DMS 273 (cell line): ENCODE results near the gene CHST7.
"Not testable (repeated sequence)": the region's sequence is repeated elsewhere in the genome, so short reads cannot be mapped to it uniquely, and the experiment has no call there.

Experiments used
- DNase-seq: peaks from one replicate; lab custom pipeline; 2025; ENCODE audit not compliant: unreplicated experiment; lab: John Stamatoyannopoulos, UW

Gene CHST7

DNA sequence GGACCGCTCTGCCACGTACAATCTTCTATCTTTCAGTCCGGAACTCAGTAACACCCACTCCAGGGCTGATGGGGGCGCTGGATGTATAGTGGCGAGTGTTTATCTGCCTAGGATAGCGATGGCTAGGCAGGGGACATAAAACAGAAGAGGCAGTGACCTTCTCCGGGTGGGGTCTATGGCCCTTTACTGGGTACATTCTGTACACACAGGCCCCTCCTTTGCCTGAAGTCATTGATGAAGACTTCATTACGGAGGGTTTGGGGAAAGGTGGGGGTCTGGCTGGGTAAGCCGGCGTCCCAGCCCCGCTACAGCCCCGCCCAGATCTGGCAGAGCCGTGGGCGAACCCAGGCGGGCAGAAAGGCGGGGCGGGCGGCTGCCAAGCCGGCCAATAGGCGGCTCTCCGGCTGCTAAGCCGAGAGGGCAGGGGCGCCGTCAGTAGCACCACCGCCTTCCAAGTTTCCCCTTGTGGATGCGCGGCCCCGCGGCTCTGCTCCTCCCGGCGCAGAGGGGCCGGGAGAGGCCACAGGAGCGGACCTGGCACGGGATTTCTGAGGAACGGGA is at the start of gene CHST7:
Gene CHST7, plus strand, starts transcription at position 435 of the 561 bp plus-strand sequence. CDS start 167 bp downstream, outside the sequence.
- DNase-seq = peak; percentile 88

GRCh38 chrX:46528640-46529039 is 44.9 kb upstream of the CHST7 start:
- not testable (repeated sequence) for DNase-seq

GRCh38 chrX:46529740-46530403 is 43.7 kb upstream of the CHST7 start:
- not testable (repeated sequence) for DNase-seq

- DNase-seq = not testable (repeated sequence)
These were observed 43.1 kb upstream of the CHST7 start for GRCh38 chrX:46530404-46530908.

- DNase-seq = no peak
These were observed 42.1 kb upstream of the CHST7 start for GRCh38 chrX:46531442-46531841.

DNA sequence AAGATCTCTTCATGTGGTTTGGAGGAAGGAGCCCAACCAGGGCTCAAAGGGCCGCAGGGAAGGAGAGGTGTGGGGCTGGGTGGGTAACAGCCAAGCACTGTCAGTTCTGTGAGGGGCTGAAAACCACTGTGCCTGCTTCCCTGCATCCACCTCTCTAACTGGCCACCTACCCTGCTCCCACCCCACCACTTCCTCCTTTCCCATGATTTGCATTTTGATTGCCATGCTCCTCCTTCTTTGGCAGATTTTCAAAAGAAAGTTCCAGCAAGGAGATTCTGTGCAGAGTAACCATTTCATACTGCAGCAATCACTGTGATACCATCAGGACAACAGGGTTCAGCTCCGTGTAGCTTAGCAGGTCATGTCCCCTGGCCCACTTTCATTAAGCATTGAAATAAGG is 30.1 kb upstream of the CHST7 start:
- DNase-seq = no peak

DNA sequence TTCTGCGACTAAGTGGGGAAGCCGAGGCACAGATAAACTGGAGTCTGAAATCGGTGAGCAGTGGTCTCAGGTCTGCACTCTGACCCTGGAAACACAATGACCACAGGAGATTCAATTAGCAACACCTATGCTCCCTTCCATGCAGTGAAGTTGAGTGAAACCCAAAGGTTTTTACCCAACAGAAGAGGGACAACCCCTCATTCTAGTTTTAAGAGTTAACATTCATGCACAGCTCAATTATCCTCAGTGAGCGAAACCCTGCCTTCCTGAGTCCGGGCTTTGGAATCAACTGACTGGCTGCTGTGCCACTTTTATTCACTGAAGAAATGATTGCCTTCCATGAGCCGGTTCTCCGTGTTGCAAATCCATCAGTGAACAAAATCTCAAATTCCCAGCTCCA is 29.0 kb upstream of the CHST7 start:
- not testable (repeated sequence) for DNase-seq

- DNase-seq = peak; percentile 97
These were observed 28.2 kb upstream of the CHST7 start, which contains the start of gene ZNF674 for GRCh38 chrX:46545111-46546005. Gene ZNF674, minus strand, starts transcription at chrX:46545421. Its CDS starts 3,334 bp downstream, at chrX:46542087.

DNA sequence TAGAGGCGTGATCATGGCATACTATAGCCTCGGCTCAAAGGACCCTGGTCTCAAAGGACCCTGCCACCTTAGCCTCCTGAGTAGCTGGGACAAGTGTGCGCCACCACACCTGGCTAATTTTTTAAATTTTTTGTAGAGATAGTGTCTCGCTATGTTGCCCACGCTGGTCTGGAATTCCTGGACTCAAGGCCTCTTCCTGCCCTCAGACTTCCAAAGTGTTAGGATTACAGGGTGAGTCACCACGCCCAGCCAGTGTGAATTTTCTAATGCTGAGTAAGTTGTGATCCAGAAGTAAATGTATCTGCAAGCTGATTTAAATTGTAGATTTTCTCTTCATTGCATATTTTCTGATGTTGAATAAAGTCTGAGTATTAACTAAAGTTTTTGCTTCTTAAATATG is 25.7 kb upstream of the CHST7 start:
- no peak for DNase-seq

- no peak for DNase-seq
These were observed 23.7 kb upstream of the CHST7 start for GRCh38 chrX:46549914-46550313.

DNA sequence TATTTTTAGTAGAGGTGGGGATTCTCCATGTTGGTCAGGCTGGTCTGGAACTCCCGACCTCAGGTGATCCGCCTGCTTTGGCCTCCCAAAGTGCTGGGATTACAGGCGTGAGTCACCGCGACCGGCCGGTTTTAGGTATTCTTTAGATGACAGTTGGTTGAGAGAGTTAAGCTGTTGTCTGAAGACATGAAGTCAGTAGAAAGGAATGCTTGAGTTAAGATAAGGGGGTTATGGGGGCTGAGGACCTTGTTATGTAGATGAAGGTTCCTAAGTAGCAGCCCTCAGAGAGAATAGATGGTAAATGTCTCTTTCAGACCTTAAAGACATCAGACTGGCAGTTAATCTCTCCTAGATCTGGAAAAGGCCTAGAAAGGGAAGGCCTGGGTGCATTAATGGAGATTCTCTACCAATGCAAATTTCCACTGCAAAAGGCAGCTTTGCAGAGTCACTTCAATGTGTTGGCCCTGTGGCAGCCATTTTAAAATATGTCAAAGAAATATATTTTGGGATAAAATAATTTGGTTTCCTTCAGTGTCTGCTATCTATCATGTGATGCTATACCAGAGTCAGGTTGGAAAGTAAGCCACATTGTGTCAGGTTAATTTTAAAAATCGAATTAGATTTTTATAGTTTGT is 22.0 kb upstream of the CHST7 start:
- DNase-seq = no peak

DNA sequence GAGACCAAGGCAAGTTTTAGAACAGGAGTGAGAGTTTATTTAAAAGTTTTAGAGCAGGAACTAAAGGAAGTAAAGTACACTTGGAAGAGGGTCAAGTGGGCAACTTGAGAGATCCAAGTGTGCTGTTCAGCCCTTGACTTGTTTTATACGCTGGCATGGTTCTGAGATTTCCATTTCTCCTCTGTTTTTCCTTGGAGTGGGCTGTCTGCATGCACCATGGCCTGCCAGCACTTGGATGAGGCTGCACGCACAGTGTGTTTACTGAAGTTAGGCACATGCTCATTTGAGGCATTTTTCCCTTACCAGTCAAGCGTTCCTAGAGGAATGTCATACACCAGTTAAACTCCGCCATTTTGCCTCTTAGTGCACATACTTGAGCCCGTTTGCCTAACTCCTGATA is 19.6 kb upstream of the CHST7 start:
- DNase-seq = no peak

GRCh38 chrX:46554942-46555341 is 18.6 kb upstream of the CHST7 start:
- peak; percentile 41 for DNase-seq

DNA sequence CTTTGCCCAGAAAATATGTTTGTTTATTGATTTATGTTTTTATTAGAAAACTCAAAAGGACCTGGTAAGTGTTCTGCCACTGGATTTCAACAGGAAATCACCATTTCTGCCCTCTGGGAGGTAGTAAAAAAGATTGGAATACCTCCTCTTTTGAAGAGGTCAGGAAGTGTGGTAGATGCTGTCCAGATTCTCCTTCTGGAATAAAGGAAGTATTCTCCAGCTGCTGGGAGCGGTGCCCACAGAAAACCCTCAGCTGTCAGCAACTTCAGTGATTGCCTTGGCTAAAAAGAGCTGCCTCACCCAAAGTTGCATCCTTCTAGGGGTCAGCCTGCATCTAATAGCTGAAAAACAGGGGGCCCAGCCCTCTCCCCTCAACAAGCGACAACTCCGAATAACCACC is 14.5 kb upstream of the CHST7 start:
- no peak for DNase-seq

DNA sequence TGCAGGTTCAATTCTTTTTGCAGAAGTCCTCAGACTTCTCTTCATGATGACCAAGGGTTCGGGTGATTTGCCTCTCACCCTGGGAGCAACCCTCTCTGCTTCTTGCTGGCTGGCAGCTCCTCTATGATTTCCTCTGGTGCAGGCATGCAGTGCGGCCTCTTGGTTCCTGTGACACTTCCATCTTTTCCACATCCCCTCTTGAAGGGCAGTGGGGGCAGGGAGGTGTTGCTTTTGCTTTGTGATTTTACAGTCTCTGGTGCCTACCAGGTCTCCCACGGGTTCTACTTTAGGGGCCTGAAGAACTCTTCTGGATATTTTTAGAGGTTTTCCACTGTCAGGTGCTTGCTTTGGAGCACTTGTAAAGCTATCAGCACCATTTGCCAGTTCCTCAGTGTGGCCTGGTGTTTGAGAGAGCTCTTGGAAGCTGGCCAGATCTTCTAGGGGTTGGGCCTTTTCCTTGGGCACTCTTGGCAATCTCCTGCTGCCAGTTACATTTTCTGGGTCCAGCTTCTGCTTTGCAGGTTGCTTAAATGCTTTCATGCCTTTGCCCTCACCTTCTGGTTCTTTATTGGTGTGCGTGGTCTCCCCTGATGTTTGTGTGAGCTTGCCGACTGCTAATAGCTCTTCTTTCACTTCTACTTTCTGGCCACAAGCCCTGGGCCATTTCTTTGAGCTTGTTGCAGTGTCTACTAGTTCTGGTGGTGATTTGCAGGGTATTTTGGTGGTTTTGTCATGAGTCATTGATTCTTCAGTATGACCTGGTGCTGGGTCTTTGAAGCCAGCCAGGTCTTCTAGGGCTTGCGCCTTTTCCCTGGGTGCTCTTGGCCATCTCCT is 11.5 kb upstream of the CHST7 start:
- peak; percentile 25 for DNase-seq

- DNase-seq = no peak
These were observed 6.2 kb upstream of the CHST7 start for GRCh38 chrX:46567388-46567787.

GRCh38 chrX:46569621-46570020 is 3.9 kb upstream of the CHST7 start:
- no peak for DNase-seq

- DNase-seq = no peak
These were observed 1.9 kb upstream of the CHST7 start for GRCh38 chrX:46571423-46572339.

DNA sequence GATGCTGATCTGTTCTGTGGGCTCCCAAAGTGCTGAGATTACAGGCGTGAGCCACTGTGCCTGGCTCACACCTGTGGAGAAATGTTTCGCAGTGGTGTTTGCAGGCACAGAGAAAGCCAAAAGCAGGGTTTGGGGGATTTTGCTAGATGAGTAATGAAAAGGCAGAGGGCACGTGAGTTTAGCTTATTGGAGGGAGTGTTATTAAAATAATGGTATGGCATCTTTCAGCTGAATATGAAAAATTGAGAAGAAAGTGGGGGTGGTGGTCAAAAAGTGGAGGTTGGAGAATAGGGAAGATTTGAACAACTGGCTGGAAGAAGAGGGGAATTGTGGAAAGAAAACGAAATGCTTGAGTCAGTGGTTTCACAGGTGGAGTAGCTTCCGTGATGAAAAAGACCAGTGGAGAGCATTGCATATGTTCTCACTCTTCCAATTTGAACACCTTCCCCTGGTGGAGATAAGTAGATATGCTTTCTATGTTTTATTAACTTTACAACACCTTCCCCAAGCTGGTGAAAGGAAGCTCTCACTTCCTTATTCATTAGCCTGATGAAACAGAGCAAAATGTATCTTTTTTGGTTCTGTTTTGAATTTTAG is 1.1 kb upstream of the CHST7 start:
- DNase-seq = peak; percentile 14
